Activated T-cell treated with anti-CD3 and anti-CD28 coated beads, Interleukin-2, amount 50 U/mL, for 4 hours (primary cell): ENCODE data around the gene RUFY4. TPM values are rescaled to one million over a fixed set of nuclear protein-coding genes. Genes with fewer than 3 reads are reported as not detected.

Experiments
- ATAC-seq, 2 donors: fragments of 200-7000 bp; cut with Tn5 transposase; one replicate each; pipeline ENCODE4 v1.10.0; 2021
- DNase-seq: peaks from one replicate; pipeline ENCODE4 v3.0.0-alpha.2; 2020
- H3K27me3 Mint-ChIP-seq: one replicate; pipeline ENCODE4 v1.8.0; 2021; ENCODE audit warnings: low read depth, mixed read lengths
- H3K36me3 Mint-ChIP-seq: one replicate; pipeline ENCODE4 v1.8.0; 2022; ENCODE audit warnings: mixed read lengths; ENCODE audit not compliant: insufficient read depth
- H3K4me1 Mint-ChIP-seq: one replicate; pipeline ENCODE4 v1.8.0; 2021; ENCODE audit warnings: low read depth, mixed read lengths
- H3K4me3 Mint-ChIP-seq: one replicate; pipeline ENCODE4 v1.8.0; 2021; ENCODE audit warnings: mild to moderate bottlenecking, moderate library complexity, mixed read lengths
- H3K9me3 Mint-ChIP-seq: one replicate; pipeline ENCODE4 v1.8.0; 2021; ENCODE audit warnings: mixed read lengths
- total RNA-seq, 3 donors: library from RNA; stranded (reverse); gene quantifications; one replicate each; pipeline ENCODE4 v1.2.1, GENCODE V29; 2021

RUFY4 gene
- total RNA-seq, 3 donors from 2014 or later, result 0.16 to 0.38 TPM; not detected in 1

GRCh38 chr2:218063486-218063885 lies 5.6 kb upstream of the RUFY4 start:
- Mint-ChIP-seq H3K9me3 (no peaks in the 10 kb centered on the region), H3K27me3 (peaks cover 25% of the 10 kb centered on the region), H3K4me3 (no peak overlapping the region), H3K36me3 (no peaks in the 10 kb centered on the region), H3K4me1 (no peaks in the 10 kb centered on the region)
- DNase-seq, result no peak
- no peak for ATAC-seq

GRCh38 chr2:218063896-218064295 lies 5.2 kb upstream of the RUFY4 start:
- no peaks in the 10 kb centered on the region for H3K9me3 Mint-ChIP-seq
- DNase-seq (no peak), ATAC-seq (no peak)
- no peak overlapping the region for H3K4me3 Mint-ChIP-seq
- peaks cover 3% of the 10 kb centered on the region for H3K4me1 Mint-ChIP-seq
- peaks cover 21% of the 10 kb centered on the region for H3K27me3 Mint-ChIP-seq
- H3K36me3 Mint-ChIP-seq, result no peaks in the 10 kb centered on the region

- no peak for DNase-seq
- Mint-ChIP-seq H3K9me3 (no peaks in the 10 kb centered on the region), H3K4me1 (peaks cover 8% of the 10 kb centered on the region), H3K4me3 (no peak overlapping the region), H3K27me3 (peaks cover 19% of the 10 kb centered on the region), H3K36me3 (no peaks in the 10 kb centered on the region)
- no peak for ATAC-seq
Observed at GRCh38 chr2:218065239-218066006, 3.6 kb upstream of the RUFY4 start.

GRCh38 chr2:218066926-218067515 lies 2.0 kb upstream of the RUFY4 start:
- peaks cover 17% of the 10 kb centered on the region for H3K27me3 Mint-ChIP-seq
- no peaks in the 10 kb centered on the region for H3K36me3 Mint-ChIP-seq
- DNase-seq (no peak), ATAC-seq (no peak)
- no peaks in the 10 kb centered on the region for H3K9me3 Mint-ChIP-seq
- no peak overlapping the region for H3K4me3 Mint-ChIP-seq
- peaks cover 8% of the 10 kb centered on the region for H3K4me1 Mint-ChIP-seq

- Mint-ChIP-seq H3K9me3 (no peaks in the 10 kb centered on the region), H3K36me3 (no peaks in the 10 kb centered on the region), H3K4me3 (no peak overlapping the region), H3K27me3 (peaks cover 17% of the 10 kb centered on the region), H3K4me1 (peaks cover 8% of the 10 kb centered on the region)
- no peak for DNase-seq
- ATAC-seq, result no peak
Observed at GRCh38 chr2:218067523-218067922, 1.5 kb upstream of the RUFY4 start.

- no peak for DNase-seq
- Mint-ChIP-seq H3K27me3 (peaks cover 21% of the 10 kb centered on the region), H3K9me3 (no peaks in the 10 kb centered on the region), H3K36me3 (no peaks in the 10 kb centered on the region), H3K4me3 (no peak overlapping the region), H3K4me1 (peaks cover 8% of the 10 kb centered on the region)
- ATAC-seq, result no peak
Observed at GRCh38 chr2:218069606-218070300, 700 bp downstream of the RUFY4 start.

- peaks cover 20% of the 10 kb centered on the region for H3K27me3 Mint-ChIP-seq
- H3K36me3 Mint-ChIP-seq, result no peaks in the 10 kb centered on the region
- no peaks in the 10 kb centered on the region for H3K9me3 Mint-ChIP-seq
- DNase-seq, result no peak
- peaks cover 8% of the 10 kb centered on the region for H3K4me1 Mint-ChIP-seq
- ATAC-seq, result no peak
- H3K4me3 Mint-ChIP-seq, result no peak overlapping the region
Observed at GRCh38 chr2:218070587-218070986, 1.5 kb downstream of the RUFY4 start.

- ATAC-seq, result no peak
- H3K9me3 Mint-ChIP-seq, result no peaks in the 10 kb centered on the region
- no peak overlapping the region for H3K4me3 Mint-ChIP-seq
Observed at GRCh38 chr2:218071218-218071937, 2.3 kb downstream of the RUFY4 start.

GRCh38 chr2:218072002-218072401 lies 2.9 kb downstream of the RUFY4 start:
- no peak for ATAC-seq

More at GRCh38 chr2:218071218-218071937, 2.3 kb downstream of the RUFY4 start:
- H3K36me3 Mint-ChIP-seq, result no peaks in the 10 kb centered on the region
- peaks cover 8% of the 10 kb centered on the region for H3K4me1 Mint-ChIP-seq
- peaks cover 20% of the 10 kb centered on the region for H3K27me3 Mint-ChIP-seq
- DNase-seq, result no peak

GRCh38 chr2:218072478-218073024 lies 3.5 kb downstream of the RUFY4 start:
- DNase-seq (no peak), ATAC-seq (no peak)
- H3K9me3 Mint-ChIP-seq, result no peaks in the 10 kb centered on the region
- no peak overlapping the region for H3K4me3 Mint-ChIP-seq
- no peaks in the 10 kb centered on the region for H3K36me3 Mint-ChIP-seq
- peaks cover 8% of the 10 kb centered on the region for H3K4me1 Mint-ChIP-seq
- peaks cover 9% of the 10 kb centered on the region for H3K27me3 Mint-ChIP-seq

More at GRCh38 chr2:218072002-218072401, 2.9 kb downstream of the RUFY4 start:
- H3K27me3 Mint-ChIP-seq, result peaks cover 15% of the 10 kb centered on the region
- no peak for DNase-seq
- H3K36me3 Mint-ChIP-seq, result no peaks in the 10 kb centered on the region
- H3K4me3 Mint-ChIP-seq, result no peak overlapping the region
- H3K9me3 Mint-ChIP-seq, result no peaks in the 10 kb centered on the region
- peaks cover 8% of the 10 kb centered on the region for H3K4me1 Mint-ChIP-seq

- H3K4me1 Mint-ChIP-seq, result peaks cover 8% of the 10 kb centered on the region
- H3K36me3 Mint-ChIP-seq, result no peaks in the 10 kb centered on the region
- H3K9me3 Mint-ChIP-seq, result no peaks in the 10 kb centered on the region
- ATAC-seq (no peak), DNase-seq (no peak)
- no peak overlapping the region for H3K4me3 Mint-ChIP-seq
- peaks cover 7% of the 10 kb centered on the region for H3K27me3 Mint-ChIP-seq
Observed at GRCh38 chr2:218073185-218073584, 4.1 kb downstream of the RUFY4 start.

GRCh38 chr2:218074031-218074430 lies 5.0 kb downstream of the RUFY4 start:
- no peaks in the 10 kb centered on the region for H3K36me3 Mint-ChIP-seq
- H3K4me3 Mint-ChIP-seq, result no peak overlapping the region
- H3K9me3 Mint-ChIP-seq, result no peaks in the 10 kb centered on the region
- DNase-seq (no peak), ATAC-seq (peak; percentile 23 to 36)
- H3K27me3 Mint-ChIP-seq, result peaks cover 7% of the 10 kb centered on the region
- peaks cover 4% of the 10 kb centered on the region for H3K4me1 Mint-ChIP-seq

GRCh38 chr2:218075975-218076811 lies 7.1 kb downstream of the RUFY4 start:
- Mint-ChIP-seq H3K9me3 (no peaks in the 10 kb centered on the region), H3K36me3 (no peaks in the 10 kb centered on the region), H3K27me3 (peaks cover 8% of the 10 kb centered on the region), H3K4me1 (no peaks in the 10 kb centered on the region), H3K4me3 (no peak overlapping the region)
- no peak for DNase-seq
- ATAC-seq, result no peak
